ENCODE measurements around the gene ILF3. TPM values are rescaled to one million over a fixed set of nuclear protein-coding genes. Genes with fewer than 3 reads are reported as not detected.
A peak's percentile ranks its signal among the peaks of the same experiment; 100 is the strongest.

The ILF3 gene
- total and polyA plus RNA-seq, 10 of the 15 experiments (the other 5 are each of a cell fraction or from before 2014, with no cell fraction given), result 28.1 to 383 (median 176) TPM

DNA sequence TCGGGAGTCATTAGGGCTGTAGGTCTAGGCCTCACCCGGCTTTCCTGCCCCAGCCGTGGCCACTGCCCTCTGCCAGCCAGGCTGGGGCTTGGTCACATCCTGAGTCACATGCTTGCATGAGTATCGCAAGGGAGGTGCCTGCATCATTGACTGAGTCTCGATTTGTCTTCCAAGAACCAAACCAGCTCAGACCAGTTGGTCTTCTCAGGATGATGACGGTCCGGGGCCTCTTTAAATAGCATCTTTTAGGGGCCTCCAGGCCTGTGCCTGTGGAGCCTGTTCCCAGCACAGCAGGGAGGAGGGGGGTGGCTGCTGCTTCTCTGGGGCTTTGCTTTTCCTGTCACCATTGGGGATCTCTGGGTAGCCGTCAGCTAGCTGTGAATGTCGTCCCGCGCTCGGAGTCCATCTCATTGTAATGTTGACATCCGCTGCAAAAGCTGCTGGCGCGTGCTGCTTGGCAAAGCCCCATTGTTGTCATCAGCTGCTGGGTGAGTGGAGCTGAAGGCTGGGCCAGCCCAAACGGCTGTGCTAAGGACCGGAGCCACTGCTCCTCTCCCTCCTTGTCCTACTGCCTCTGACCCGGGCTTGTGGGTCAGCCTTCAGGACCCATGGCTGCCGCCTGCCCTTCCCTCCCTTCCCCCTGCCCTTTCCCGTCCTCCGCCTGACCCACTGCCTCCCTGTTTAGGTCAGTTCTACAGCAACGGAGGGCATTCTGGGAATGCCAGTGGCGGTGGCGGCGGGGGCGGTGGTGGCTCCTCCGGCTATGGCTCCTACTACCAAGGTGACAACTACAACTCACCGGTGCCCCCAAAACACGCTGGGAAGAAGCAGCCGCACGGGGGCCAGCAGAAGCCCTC lies 32.7 kb downstream of the ILF3 start:
- DNase-seq (ENCODE audit: low read depth, low spot score) (no peak), ATAC-seq (no peak), FAIRE-seq (no peak)
- RAD21 ChIA-PET (ENCODE audit: unreplicated experiment), result no interaction called here
- BruUV-seq (replicated peaks), result no TSS peak
- Histone ChIP-seq H3K79me2 (ENCODE audit: control insufficient read depth, insufficient read depth, low read length) (no peaks in the 10 kb centered on the region), H3K9me3 (replicated peaks; ENCODE audit: control insufficient read depth, insufficient read depth, low read length) (no peaks in the 10 kb centered on the region), H2AFZ (ENCODE audit: control insufficient read depth, low read depth, low read length) (no peak overlapping the region), H3K4me2 (ENCODE audit: control insufficient read depth, insufficient read depth) (no peak overlapping the region), H3K27ac (ENCODE audit: control insufficient read depth, insufficient read depth) (no peak overlapping the region), H3K27me3 (replicated peaks in 1 of 2; ENCODE audit: control insufficient read depth in 2 of 2, insufficient read depth in 2 of 2, low read length in 1 of 2) (no peaks in the 10 kb centered on the region), H3K4me1 (ENCODE audit: control insufficient read depth, insufficient read depth, low read length) (no peaks in the 10 kb centered on the region), H3K36me3 (ENCODE audit: control insufficient read depth in 2 of 2, insufficient read depth in 2 of 2, low read length in 1 of 2) (peaks cover 45 to 80% of the 10 kb centered on the region in 2 experiments), H3K4me3 (no peak overlapping the region), H3K9ac (ENCODE audit: control insufficient read depth, insufficient read depth, low read length) (no peak overlapping the region), H4K20me1 (ENCODE audit: control insufficient read depth, insufficient read depth) (peaks cover 2% of the 10 kb centered on the region; the same call in 1 of the 2 replicates)
- POLR2A ChIA-PET, result interaction anchor here (0.6 kb wide), 1 partner anchor 315 kb away, joined by 3 read pairs; no protein-coding TSS in a partner anchor
- CTCF ChIA-PET, result no interaction called here
- SMC1A ChIA-PET (ENCODE audit: uncharacterized antibody, unreplicated experiment), result no interaction called here
- WGBS (ENCODE audit: insufficient coverage, insufficient replicate concordance, low lambda C conversion rate, missing lambda C conversion rate), result 90% methylated on average over 21 of the region's 31 CpGs
- TF ChIP-seq POLR2A (IDR thresholded peaks at IDR 0.05; ENCODE audit: low read depth, low read length), result peak; percentile 48; the same call in 1 of the 2 replicates
- TF ChIP-seq POLR2AphosphoS5 (IDR thresholded peaks at IDR 0.05; ENCODE audit: low read length), result peak; percentile 76
- no peak for TF ChIP-seq ESRRA (IDR thresholded peaks at IDR 0.05; ENCODE audit: low read length)
- TF ChIP-seq, protein P1, sequence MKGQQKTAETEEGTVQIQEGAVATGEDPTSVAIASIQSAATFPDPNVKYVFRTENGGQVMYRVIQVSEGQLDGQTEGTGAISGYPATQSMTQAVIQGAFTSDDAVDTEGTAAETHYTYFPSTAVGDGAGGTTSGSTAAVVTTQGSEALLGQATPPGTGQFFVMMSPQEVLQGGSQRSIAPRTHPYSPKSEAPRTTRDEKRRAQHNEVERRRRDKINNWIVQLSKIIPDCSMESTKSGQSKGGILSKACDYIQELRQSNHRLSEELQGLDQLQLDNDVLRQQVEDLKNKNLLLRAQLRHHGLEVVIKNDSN (IDR thresholded peaks at IDR 0.05; ENCODE audit: borderline replicate concordance, extremely low read length, insufficient read depth, low read depth, low read length), result no peak
- no peak for TF ChIP-seq SUPT20H (IDR thresholded peaks at IDR 0.05; ENCODE audit: borderline replicate concordance, control insufficient read depth, low read depth, low read length)
- no peak for TF ChIP-seq TCF12 (IDR thresholded peaks at IDR 0.05; ENCODE audit: low read depth, low read length)
- TF ChIP-seq, protein P2, sequence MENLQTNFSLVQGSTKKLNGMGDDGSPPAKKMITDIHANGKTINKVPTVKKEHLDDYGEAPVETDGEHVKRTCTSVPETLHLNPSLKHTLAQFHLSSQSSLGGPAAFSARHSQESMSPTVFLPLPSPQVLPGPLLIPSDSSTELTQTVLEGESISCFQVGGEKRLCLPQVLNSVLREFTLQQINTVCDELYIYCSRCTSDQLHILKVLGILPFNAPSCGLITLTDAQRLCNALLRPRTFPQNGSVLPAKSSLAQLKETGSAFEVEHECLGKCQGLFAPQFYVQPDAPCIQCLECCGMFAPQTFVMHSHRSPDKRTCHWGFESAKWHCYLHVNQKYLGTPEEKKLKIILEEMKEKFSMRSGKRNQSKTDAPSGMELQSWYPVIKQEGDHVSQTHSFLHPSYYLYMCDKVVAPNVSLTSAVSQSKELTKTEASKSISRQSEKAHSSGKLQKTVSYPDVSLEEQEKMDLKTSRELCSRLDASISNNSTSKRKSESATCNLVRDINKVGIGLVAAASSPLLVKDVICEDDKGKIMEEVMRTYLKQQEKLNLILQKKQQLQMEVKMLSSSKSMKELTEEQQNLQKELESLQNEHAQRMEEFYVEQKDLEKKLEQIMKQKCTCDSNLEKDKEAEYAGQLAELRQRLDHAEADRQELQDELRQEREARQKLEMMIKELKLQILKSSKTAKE (IDR thresholded peaks at IDR 0.05; ENCODE audit: low read depth, poor library complexity, severe bottlenecking), result no peak
- no peak for TF ChIP-seq SP1 (IDR thresholded peaks at IDR 0.05; ENCODE audit: low read depth, low read length)
- in situ Hi-C loops (cut with MboI) (no loop called here), intact Hi-C loops (cut with micrococcal nuclease; ENCODE audit: unreplicated experiment) (no loop called here)
